ENCODE measurements around the gene FRMD3.

The FRMD3 gene

GRCh38 chr9:83327323-83327722 is 210.9 kb downstream of the FRMD3 start:
- DNase-seq, result no peak

- no peak for DNase-seq
Measured at GRCh38 chr9:83323148-83323547, 215.1 kb downstream of the FRMD3 start.

GRCh38 chr9:83322438-83322837 is 215.8 kb downstream of the FRMD3 start:
- DNase-seq, result no peak

- DNase-seq, result no peak
Measured at GRCh38 chr9:83317244-83317643, 221.0 kb downstream of the FRMD3 start.

GRCh38 chr9:83315649-83316048 is 222.6 kb downstream of the FRMD3 start:
- no peak for DNase-seq

- DNase-seq, result no peak
Measured at GRCh38 chr9:83313781-83314180, 224.4 kb downstream of the FRMD3 start.

GRCh38 chr9:83312537-83312936 is 225.7 kb downstream of the FRMD3 start:
- no peak for DNase-seq

GRCh38 chr9:83307066-83307724 is 231.0 kb downstream of the FRMD3 start:
- DNase-seq, result no peak

- no peak for DNase-seq
Measured at GRCh38 chr9:83304686-83305085, 233.5 kb downstream of the FRMD3 start.

GRCh38 chr9:83299571-83299970 is 238.6 kb downstream of the FRMD3 start:
- no peak for DNase-seq

GRCh38 chr9:83299094-83299493 is 239.1 kb downstream of the FRMD3 start:
- no peak for DNase-seq

GRCh38 chr9:83296123-83296522 is 242.1 kb downstream of the FRMD3 start:
- no peak for DNase-seq

GRCh38 chr9:83294816-83295215 is 243.4 kb downstream of the FRMD3 start:
- DNase-seq, result no peak

GRCh38 chr9:83291196-83291595 is 247.0 kb downstream of the FRMD3 start:
- no peak for DNase-seq

- DNase-seq, result no peak
Measured at GRCh38 chr9:83290692-83291091, 247.5 kb downstream of the FRMD3 start.

- no peak for DNase-seq
Measured at GRCh38 chr9:83287021-83287420, 251.2 kb downstream of the FRMD3 start.

GRCh38 chr9:83285445-83286225 is 252.6 kb downstream of the FRMD3 start:
- no peak for DNase-seq

- no peak for DNase-seq
Measured at GRCh38 chr9:83284746-83285145, 253.5 kb downstream of the FRMD3 start.

- no peak for DNase-seq
Measured at GRCh38 chr9:83283528-83283927, 254.7 kb downstream of the FRMD3 start.

GRCh38 chr9:83281306-83282255 is 256.6 kb downstream of the FRMD3 start:
- DNase-seq, result no peak

- DNase-seq, result no peak
Measured at GRCh38 chr9:83280790-83281189, 257.4 kb downstream of the FRMD3 start.

- no peak for DNase-seq
Measured at GRCh38 chr9:83280268-83280667, 257.9 kb downstream of the FRMD3 start.

GRCh38 chr9:83274787-83275186 is 263.4 kb downstream of the FRMD3 start:
- no peak for DNase-seq

All from cerebellar nuclear complex (tissue), 1 donor.